ENCODE measurements around the gene SPRED2.

SPRED2 gene

GRCh38 chr2:65413106-65413505 is 19.3 kb downstream of the SPRED2 start:
- no peak for DNase-seq

- no peak for DNase-seq
These were observed 21.2 kb downstream of the SPRED2 start for GRCh38 chr2:65411056-65411795.

- DNase-seq, result no peak
These were observed 23.4 kb downstream of the SPRED2 start for GRCh38 chr2:65409045-65409444.

DNA sequence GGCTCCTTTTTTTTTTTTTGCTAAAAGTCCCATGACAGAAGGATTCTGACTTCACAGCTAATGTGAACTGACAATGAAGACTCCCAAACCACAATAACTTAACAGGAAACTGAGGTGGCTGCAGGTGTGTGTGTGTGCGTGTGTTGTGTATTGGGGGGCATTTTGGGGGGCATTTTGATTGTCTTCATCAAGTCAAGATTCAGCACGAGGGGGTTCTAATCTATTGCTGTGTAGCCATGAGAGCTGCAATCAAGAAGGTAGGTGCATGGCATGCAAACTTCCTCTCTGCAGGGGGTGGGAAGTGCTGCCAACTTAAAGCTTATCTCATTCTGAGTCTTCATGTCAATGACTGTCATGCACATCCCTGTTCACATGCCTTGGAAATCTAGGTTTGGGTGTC is 25.2 kb downstream of the SPRED2 start:
- no peak for DNase-seq

DNA sequence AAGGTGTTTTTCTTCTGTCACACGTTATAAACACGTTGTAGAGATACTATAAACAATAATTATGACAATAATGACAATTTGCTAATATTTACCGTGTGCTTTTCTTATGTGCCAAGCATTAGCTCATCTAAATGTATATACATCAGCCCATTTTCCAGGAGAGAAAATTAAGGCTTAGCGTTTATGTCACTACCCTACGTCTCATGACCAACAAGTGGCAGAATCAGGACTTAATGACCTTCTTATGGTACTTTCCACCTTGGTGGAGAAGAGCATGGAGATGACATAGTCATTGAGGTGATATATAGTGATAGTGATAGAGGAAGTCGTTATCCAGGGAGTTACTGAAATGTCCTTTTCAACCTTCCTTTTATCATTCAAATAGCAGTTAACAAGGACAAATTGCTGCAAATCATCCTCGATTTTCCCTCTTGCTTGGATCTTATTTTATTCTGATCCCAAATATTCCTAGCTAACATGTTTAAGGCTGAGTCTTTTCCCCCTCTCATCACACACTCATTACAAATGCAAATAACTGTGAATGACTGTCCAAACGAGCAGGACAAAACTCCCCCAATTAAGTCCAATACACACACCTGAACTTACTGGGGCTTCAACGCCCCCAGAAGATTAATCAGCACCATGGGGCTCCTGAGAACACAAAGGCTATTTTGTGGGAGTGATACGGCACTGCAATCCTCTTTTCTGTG is 27.3 kb downstream of the SPRED2 start:
- DNase-seq, result no peak

- DNase-seq, result no peak
These were observed 28.9 kb downstream of the SPRED2 start for GRCh38 chr2:65403529-65403915.

- DNase-seq, result no peak
These were observed 29.4 kb downstream of the SPRED2 start for GRCh38 chr2:65402780-65403528.

- no peak for DNase-seq
These were observed 30.1 kb downstream of the SPRED2 start for GRCh38 chr2:65402323-65402722.

- no peak for DNase-seq
These were observed 35.3 kb downstream of the SPRED2 start for GRCh38 chr2:65397122-65397521.

DNA sequence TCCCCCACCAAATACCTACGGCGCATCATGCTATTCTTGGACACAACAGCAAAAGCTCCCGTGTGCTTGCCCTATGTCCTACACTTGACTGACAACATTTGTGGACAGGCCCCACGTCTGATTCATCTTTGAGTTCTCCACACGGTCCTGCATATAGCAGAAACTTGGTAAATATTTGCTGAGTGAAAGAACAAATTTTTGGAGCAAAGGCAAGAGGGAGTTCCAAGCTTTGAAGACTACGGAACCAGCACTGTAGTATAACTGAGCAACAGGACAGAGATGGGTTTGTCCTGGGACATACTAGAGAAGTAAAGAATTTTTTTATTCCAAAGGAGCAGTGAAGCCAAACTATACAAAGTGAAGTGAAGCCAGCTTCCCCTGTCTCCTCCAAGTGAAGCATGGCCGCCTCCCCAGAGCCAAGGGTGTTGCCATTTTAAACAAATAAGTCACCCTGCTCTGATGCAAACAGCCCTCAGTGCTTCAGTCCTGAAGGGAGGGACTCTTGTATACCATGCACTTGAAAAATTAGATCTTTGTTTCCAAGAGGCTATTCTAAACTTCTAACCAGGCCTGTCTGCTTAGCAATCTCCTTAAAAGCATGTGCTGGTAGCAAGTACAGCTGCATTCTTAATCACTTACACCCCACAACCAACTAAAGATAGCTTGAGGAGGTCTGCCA is 35.9 kb downstream of the SPRED2 start:
- DNase-seq, result no peak

DNA sequence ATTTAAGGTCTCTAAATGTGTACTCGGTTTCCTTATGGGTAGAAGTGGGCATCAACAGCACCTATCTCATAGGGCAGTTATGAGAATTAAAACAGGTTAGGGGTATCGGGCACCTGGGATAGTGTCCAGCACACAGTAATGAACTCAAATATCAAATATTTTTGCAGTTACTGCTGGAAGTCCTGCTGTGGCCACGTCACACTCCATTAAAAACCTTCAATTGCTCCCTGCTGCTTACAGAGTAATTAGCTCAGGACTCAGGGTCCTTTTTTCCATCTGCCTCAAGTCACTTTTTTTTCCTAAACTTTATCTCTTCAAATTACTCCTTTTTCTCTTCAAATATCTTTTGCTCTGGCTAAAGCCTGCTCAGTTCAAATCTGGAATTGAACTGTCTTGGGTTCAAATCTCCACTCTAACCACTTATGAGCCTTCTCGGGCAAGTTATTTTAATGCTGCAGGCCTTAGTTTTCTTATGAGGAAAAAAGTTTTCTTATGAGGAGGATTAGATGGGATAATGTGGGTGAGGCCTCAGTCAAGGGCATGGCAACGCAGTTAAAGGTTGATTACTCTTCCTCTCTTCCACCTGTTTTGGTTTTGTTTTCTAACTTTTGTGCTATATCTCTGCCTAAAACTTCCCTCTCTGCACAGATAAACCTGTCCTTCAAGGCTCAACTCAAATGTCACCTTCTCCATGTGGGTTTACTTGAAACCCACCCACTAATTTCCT is 36.6 kb downstream of the SPRED2 start:
- DNase-seq, result no peak

- no peak for DNase-seq
These were observed 38.5 kb downstream of the SPRED2 start for GRCh38 chr2:65393743-65394422.

GRCh38 chr2:65393046-65393445 is 39.4 kb downstream of the SPRED2 start:
- DNase-seq, result no peak

GRCh38 chr2:65392609-65393008 is 39.8 kb downstream of the SPRED2 start:
- no peak for DNase-seq

DNA sequence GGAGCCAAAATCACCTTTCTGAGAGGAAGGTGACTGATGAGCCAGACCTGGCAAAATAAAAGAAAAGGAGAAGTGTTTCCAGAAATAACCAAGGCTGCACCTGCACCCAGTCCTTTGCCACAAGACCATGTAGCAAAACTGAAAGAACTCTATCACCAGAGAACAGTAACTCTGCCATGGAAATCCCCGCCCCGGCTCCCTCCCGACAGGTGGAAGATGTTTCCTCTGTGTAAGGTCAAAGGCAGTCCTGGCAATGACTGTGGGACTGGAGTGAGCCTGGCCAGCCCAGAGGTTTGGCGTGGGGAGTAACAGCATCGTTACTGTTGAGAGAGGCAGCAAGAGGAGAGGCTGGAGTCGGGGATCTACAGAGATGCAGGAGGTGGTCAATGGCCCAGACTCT is 42.3 kb downstream of the SPRED2 start:
- no peak for DNase-seq

DNA sequence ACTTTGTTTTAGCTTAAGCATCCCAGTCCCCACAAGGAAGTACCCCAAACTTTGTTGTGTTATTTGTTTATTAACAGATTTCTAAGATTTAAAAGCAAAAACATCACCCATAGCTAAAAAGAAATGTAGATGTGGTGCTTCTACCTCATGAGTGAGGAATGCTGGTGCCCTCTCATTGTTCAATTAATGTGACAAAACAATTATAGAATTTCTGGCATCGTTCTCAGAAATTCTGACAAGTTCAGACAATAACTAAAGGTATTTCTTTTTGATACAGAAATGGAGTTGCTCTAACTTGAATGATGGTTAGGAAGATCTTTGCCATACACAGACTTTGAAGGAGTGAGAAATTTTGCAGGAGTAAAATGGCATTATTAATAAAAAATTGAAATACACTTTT is 42.9 kb downstream of the SPRED2 start:
- no peak for DNase-seq

DNA sequence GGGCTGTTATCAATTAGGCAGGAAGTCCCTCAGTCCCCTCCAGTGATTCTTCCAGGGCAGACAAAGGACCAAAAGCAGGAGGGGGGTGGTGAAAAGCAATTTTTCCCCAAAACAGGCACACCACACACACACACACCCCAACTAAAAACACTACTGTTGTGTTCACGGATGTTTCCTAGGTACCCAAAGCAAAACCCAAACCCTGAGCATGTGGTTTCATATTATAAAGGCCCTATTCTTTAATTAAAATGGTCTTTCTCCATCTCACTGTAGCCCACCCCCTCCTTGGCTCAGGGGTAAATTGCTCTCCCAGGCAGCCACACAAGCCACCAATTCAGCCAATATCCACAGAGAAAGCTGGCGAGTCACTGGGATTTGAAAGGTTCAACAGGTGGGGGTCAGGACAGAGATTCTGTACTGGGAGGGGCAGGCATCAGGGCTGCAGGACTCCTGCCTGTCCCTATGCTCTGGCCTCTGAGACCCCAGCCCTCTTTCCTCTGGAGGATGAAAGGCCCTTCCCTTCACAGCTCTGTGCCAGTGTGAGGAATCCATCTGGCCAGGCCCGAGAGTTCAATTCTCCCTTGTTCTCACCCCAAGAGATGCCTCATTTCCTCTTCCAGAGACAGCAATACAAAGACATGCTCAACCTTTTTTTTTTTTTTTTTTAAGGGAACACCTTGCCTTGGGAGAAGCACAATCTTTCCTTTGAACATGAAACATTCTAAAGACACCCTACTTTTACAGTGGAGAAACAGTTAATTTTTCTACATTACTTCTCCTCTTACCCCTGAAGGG is 43.6 kb downstream of the SPRED2 start:
- no peak for DNase-seq

GRCh38 chr2:65388051-65388531 is 44.3 kb downstream of the SPRED2 start:
- no peak for DNase-seq

- no peak for DNase-seq
These were observed 45.4 kb downstream of the SPRED2 start for GRCh38 chr2:65386989-65387388.

GRCh38 chr2:65386344-65386743 is 46.1 kb downstream of the SPRED2 start:
- no peak for DNase-seq

Measured in activated effector memory CD4-positive, alpha-beta T cell treated with Interleukin-2 at 50 U/mL for 16 hours (primary cell).